Fibroblast of mammary gland (primary cell): Measurements from ENCODE around the gene TMPRSS6.

ENCODE experiments used
- DNase-seq: peaks from one replicate; pipeline ENCODE4 v3.0.0-alpha.2; 2010; ENCODE audit warnings: low read depth
- H3K4me3 ChIP-seq: 2 replicates; pipeline ENCODE4 v1.5.1; 2011; ENCODE audit warnings: low read depth, mild to moderate bottlenecking, low read length, moderate library complexity; ENCODE audit not compliant: control insufficient read depth
- CTCF ChIP-seq: conservative IDR thresholded peaks from 2 replicates; pipeline ENCODE4 v1.5.1; 2011; ENCODE audit warnings: low read depth, low read length, inconsistent platforms; ENCODE audit not compliant: control insufficient read depth, insufficient read depth

The TMPRSS6 gene

GRCh38 chr22:37107816-37108621 lies 1.5 kb downstream of the TMPRSS6 start:
- no peak overlapping the region for H3K4me3 ChIP-seq
- DNase-seq: no peak
- TF ChIP-seq CTCF: no peak

- no peak for TF ChIP-seq CTCF
- no peak overlapping the region for H3K4me3 ChIP-seq
- DNase-seq: no peak
These were observed 3.5 kb downstream of the TMPRSS6 start for GRCh38 chr22:37105990-37106389.

GRCh38 chr22:37105154-37105553 lies 4.4 kb downstream of the TMPRSS6 start:
- no peak for DNase-seq
- no peak overlapping the region for H3K4me3 ChIP-seq
- no peak for TF ChIP-seq CTCF

GRCh38 chr22:37103656-37104452 lies 5.7 kb downstream of the TMPRSS6 start:
- DNase-seq: no peak
- no peak for TF ChIP-seq CTCF
- no peak overlapping the region for H3K4me3 ChIP-seq

- no peak for DNase-seq
- no peak overlapping the region for H3K4me3 ChIP-seq
- no peak for TF ChIP-seq CTCF
These were observed 6.4 kb downstream of the TMPRSS6 start for GRCh38 chr22:37103151-37103550.

GRCh38 chr22:37101311-37102066 lies 8.0 kb downstream of the TMPRSS6 start:
- no peak for DNase-seq
- no peak for TF ChIP-seq CTCF

More at GRCh38 chr22:37101311-37102066, 8.0 kb downstream of the TMPRSS6 start:
- H3K4me3 ChIP-seq: no peak overlapping the region
